Mesodermal cell (in vitro differentiated cells): ENCODE results near the gene ZCCHC8. TPM values are rescaled to one million over a fixed set of nuclear protein-coding genes. Genes with fewer than 3 reads are reported as not detected.

Experiments used
- H3K27ac ChIP-seq: 2 replicates; pipeline ENCODE4 v1.7.0; 2013; ENCODE audit warnings: mild to moderate bottlenecking, low read depth, low read length, moderate library complexity; ENCODE audit not compliant: severe bottlenecking
- H3K36me3 ChIP-seq: 2 replicates; pipeline ENCODE4 v1.7.1; 2013; ENCODE audit warnings: mild to moderate bottlenecking, low read length, moderate library complexity; ENCODE audit not compliant: control insufficient read depth, insufficient read depth
- H3K4me1 ChIP-seq: one replicate; pipeline ENCODE4 v1.7.1; 2013; ENCODE audit warnings: mild to moderate bottlenecking, low read length; ENCODE audit not compliant: insufficient read depth, control insufficient read depth, poor library complexity, severe bottlenecking
- H3K4me3 ChIP-seq: 2 replicates; pipeline ENCODE4 v1.7.0; 2013; ENCODE audit warnings: low read length, control low read depth, mild to moderate bottlenecking; ENCODE audit not compliant: insufficient read depth, poor library complexity, severe bottlenecking; ENCODE audit errors: extremely low read depth
- H3K9me3 ChIP-seq: 2 replicates; pipeline ENCODE4 v1.7.1; 2013; ENCODE audit warnings: mild to moderate bottlenecking, low read length, moderate library complexity; ENCODE audit not compliant: control insufficient read depth
- WGBS, 2 experiments: methylation state at CpG; one replicate each; pipeline ENCODE4 v1.1.5; 2013; ENCODE audit warnings: missing lambda C conversion rate in 2 of 2; ENCODE audit not compliant: insufficient coverage in 2 of 2; 5-methylcytosine and 5-hydroxymethylcytosine counted together
- polyA plus RNA-seq, 2 experiments: library from polyadenylated mRNA; stranded (reverse); fragments of 50-300 nt; gene quantifications; one replicate each; pipeline ENCODE4 v1.2.3, GENCODE V29; 2013

Gene ZCCHC8
- 20.7 TPM for polyA plus RNA-seq (2013, experiment 1 of 2)
- polyA plus RNA-seq (2013, experiment 2 of 2), result 21.8 TPM

- WGBS, 2 experiments, result 7% methylated on average over 43 to 50 of the region's 52 CpGs
- peak within 1 kb of the TSS; percentile 87 for H3K4me3 ChIP-seq
These were observed at the start of gene ZCCHC8 for GRCh38 chr12:122500685-122501488. Gene ZCCHC8 (minus strand): TSS chr12:122500932. CDS start chr12:122500840, 92 bp downstream.

DNA sequence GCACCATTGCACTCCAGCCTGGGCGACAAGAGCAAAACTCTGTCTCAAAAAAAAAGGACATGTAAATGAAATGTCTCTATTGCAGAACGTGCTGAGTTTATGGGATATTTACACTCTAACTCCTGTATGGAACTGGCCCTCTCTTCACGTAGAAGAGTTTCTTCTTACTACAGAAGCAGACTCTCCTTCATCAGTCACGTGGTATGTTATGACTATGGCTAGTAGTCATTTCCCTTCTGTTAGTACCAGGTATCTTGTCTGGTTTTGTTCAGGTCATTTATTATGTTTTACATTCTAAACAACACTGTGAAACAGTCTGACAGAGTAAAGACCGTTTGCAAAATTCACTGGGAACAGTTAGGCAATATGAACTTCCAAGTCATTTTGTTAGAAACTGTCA, 46.6 kb upstream of the ZCCHC8 start:
- peaks cover 76% of the 10 kb centered on the region for H3K36me3 ChIP-seq
- no peaks in the 10 kb centered on the region for H3K9me3 ChIP-seq
- no peak overlapping the region for H3K4me3 ChIP-seq
- 86 to 100% methylated on average over 1 to 2 of the region's 5 CpGs for WGBS, 2 experiments
- no peaks in the 10 kb centered on the region for H3K4me1 ChIP-seq
- H3K27ac ChIP-seq, result no peak overlapping the region

More at GRCh38 chr12:122500685-122501488, at the start of gene ZCCHC8:
- H3K9me3 ChIP-seq, result no peaks in the 10 kb centered on the region
- peaks cover 57% of the 10 kb centered on the region for H3K36me3 ChIP-seq
- peaks cover 3% of the 10 kb centered on the region for H3K4me1 ChIP-seq
- peak within 1 kb of the TSS; percentile 98 for H3K27ac ChIP-seq

- WGBS, 2 experiments, result 92 to 100% methylated on average over 2 of the region's 2 CpGs
- H3K4me1 ChIP-seq, result no peaks in the 10 kb centered on the region
- H3K9me3 ChIP-seq, result no peaks in the 10 kb centered on the region
- H3K4me3 ChIP-seq, result no peak overlapping the region
- H3K27ac ChIP-seq, result no peak overlapping the region
- peaks cover 77% of the 10 kb centered on the region for H3K36me3 ChIP-seq
These were observed 45.1 kb upstream of the ZCCHC8 start for GRCh38 chr12:122545855-122546254.

DNA sequence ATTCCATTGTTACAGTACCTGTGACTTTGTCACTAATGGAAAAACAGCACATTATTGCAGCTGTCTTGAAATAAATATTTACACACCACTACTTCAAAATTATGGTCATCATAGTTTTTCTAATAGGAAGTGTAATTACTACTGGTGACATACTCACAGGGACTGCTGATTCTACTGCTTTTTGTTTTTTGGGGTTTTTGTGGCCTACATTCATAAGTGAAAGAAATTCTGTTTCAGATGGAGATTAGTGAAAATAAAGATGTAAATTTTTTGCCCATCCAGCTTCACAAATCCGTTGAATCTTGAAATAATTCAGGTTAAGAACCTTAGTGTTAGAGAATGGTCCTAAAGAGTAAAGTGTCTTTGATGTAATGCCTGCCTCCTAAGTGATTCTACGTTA, 43.8 kb upstream of the ZCCHC8 start:
- WGBS, 2 experiments, result 83% methylated on average over 1 of the region's 2 CpGs; no CpG with 5 or more reads in 1 of the 2 experiments
- H3K36me3 ChIP-seq, result peaks cover 81% of the 10 kb centered on the region
- no peaks in the 10 kb centered on the region for H3K9me3 ChIP-seq
- H3K27ac ChIP-seq, result no peak overlapping the region
- no peaks in the 10 kb centered on the region for H3K4me1 ChIP-seq
- no peak overlapping the region for H3K4me3 ChIP-seq

DNA sequence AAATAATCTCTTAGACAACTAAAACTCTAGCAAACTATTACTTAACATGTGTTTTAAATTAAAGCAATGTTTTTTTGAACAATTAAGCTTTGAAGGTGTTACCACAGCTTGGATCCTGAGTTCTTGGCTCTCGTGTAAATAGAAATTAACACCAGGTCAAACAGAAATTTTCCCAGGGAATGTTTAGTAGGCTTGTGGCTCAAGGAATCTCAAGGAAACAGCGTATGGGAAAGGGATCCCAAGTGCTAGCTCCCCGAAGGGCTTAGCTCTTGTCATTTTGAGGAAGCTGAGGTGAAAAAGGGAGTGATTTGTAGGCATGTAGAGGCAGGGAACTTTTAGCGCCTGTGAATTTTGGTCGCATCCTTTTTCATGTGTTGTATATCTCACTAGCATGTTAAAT, 37.8 kb upstream of the ZCCHC8 start:
- Histone ChIP-seq H3K9me3 (no peaks in the 10 kb centered on the region), H3K4me1 (peaks cover 10% of the 10 kb centered on the region), H3K27ac (no peak overlapping the region), H3K36me3 (peaks cover 89% of the 10 kb centered on the region), H3K4me3 (no peak overlapping the region)
- 100% methylated on average over 3 of the region's 5 CpGs for WGBS, 2 experiments

DNA sequence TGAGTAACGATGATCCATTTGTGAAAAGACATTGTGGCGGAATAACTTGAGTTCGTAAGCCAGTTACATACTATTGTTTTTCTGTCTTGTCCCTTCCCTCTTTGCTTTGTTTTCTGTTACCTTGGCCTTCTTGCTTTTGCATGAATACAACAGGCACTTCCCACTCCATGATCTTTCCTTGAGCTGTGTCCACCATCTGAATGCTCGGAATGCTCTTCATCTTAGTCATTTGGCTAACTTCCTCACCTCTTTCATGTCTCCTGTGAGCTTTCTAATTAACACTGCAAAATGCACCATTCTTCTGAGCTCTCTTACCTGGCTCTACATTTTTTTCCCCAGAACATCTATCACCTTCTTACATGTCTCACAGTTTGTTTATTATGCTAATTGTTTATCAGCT, 36.3 kb upstream of the ZCCHC8 start:
- 96% methylated on average over 2 to 4 of the region's 4 CpGs for WGBS, 2 experiments

GRCh38 chr12:122533856-122534255, 33.1 kb upstream of the ZCCHC8 start:
- Histone ChIP-seq H3K9me3 (no peaks in the 10 kb centered on the region), H3K27ac (no peak overlapping the region), H3K4me3 (no peak overlapping the region), H3K4me1 (peaks cover 10% of the 10 kb centered on the region), H3K36me3 (peaks cover 85% of the 10 kb centered on the region)
- WGBS, 2 experiments, result 100% methylated on average over 1 of the region's 2 CpGs; no CpG with 5 or more reads in 1 of the 2 experiments

More for the DNA sequence above, 36.3 kb upstream of the ZCCHC8 start:
- Histone ChIP-seq H3K36me3 (peaks cover 87% of the 10 kb centered on the region), H3K4me3 (no peak overlapping the region), H3K27ac (peak overlapping the region; percentile 8), H3K9me3 (no peaks in the 10 kb centered on the region), H3K4me1 (peaks cover 10% of the 10 kb centered on the region)

GRCh38 chr12:122528992-122529391, 28.3 kb upstream of the ZCCHC8 start:
- Histone ChIP-seq H3K27ac (no peak overlapping the region), H3K9me3 (no peaks in the 10 kb centered on the region), H3K4me3 (no peak overlapping the region), H3K4me1 (peaks cover 5% of the 10 kb centered on the region), H3K36me3 (peaks cover 57% of the 10 kb centered on the region)
- 90% methylated on average over 2 of the region's 6 CpGs; no CpG with 5 or more reads in 1 of the 2 experiments for WGBS, 2 experiments

- 95 to 97% methylated on average over 5 to 7 of the region's 7 CpGs for WGBS, 2 experiments
- peaks cover 5% of the 10 kb centered on the region for H3K4me1 ChIP-seq
- no peak overlapping the region for H3K27ac ChIP-seq
- H3K36me3 ChIP-seq, result peaks cover 57% of the 10 kb centered on the region
- no peaks in the 10 kb centered on the region for H3K9me3 ChIP-seq
- peak overlapping the region; percentile 98 for H3K4me3 ChIP-seq
These were observed 27.9 kb upstream of the ZCCHC8 start for GRCh38 chr12:122528582-122528981.

- peak overlapping the region; percentile 100 for H3K27ac ChIP-seq
- peak overlapping the region; percentile 98 for H3K4me3 ChIP-seq
- H3K9me3 ChIP-seq, result no peaks in the 10 kb centered on the region
- peaks cover 54% of the 10 kb centered on the region for H3K36me3 ChIP-seq
- H3K4me1 ChIP-seq, result peaks cover 5% of the 10 kb centered on the region
- WGBS, 2 experiments, result 0 to 1% methylated on average over 15 to 19 of the region's 21 CpGs
These were observed 26.8 kb upstream of the ZCCHC8 start for GRCh38 chr12:122527478-122527944.
